ENCODE results near the gene HEXD.
"Not testable (repeated sequence)": the region's sequence is repeated elsewhere in the genome, so short reads cannot be mapped to it uniquely, and the experiment has no call there.

HEXD gene

DNA sequence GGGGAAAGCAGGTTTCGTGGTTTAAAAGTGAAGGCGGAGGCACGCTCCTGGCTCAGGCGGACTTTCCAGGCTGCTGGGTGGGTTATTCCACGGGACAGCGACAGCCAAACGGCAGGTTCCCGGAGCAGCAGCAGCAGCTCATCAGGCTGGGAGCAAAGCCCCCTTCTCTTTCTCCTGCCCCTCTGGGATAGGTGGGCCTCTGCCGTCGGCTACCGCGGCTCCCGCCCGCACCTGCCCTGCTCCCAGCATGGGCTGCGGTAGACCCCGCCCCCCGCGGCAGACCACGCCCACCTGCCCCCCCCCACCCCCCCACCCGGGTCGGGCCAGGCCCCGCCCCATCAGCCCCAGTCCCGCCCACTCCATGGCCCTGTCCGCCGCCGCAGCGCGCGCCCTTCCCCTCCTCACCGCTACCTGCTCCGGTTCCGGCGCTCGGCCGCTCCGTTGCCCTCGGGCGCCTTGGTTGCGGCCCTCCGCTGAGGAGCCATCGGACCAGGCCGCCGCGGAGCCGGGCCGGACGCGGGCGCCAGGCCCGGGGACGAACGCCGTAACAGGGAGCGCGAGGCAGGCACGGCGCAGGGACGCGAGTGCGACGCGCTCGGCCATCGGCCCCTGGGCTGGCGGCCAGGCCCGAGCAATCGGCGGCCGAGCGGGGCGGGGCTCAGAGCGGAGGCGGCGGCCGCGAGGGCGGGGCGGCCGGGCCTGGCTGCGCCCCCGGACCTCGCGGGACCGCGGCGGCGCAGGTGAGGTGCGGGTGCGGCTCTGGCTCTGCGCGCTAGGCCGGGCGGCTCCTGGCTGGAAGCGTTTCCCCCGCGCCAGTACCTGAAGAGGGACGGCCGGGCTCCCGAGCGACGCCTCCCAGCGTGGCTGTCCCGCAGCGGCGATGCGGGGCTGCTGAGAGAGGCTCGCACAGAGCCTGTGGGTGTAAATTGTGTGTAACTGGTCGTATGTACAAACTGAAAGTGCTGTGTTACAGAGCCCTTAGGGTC, at the start of gene HEXD, which contains the start of gene OGFOD3:
TSS of gene HEXD (plus strand) at position 347 of the 986 bp plus-strand sequence. CDS start 1,453 bp downstream, outside the sequence.
TSS of gene OGFOD3 (minus strand) at position 586 of the 986 bp plus-strand sequence. CDS start at position 485, 101 bp downstream.
- DNase-seq, result peak; percentile 83 to 92

DNA sequence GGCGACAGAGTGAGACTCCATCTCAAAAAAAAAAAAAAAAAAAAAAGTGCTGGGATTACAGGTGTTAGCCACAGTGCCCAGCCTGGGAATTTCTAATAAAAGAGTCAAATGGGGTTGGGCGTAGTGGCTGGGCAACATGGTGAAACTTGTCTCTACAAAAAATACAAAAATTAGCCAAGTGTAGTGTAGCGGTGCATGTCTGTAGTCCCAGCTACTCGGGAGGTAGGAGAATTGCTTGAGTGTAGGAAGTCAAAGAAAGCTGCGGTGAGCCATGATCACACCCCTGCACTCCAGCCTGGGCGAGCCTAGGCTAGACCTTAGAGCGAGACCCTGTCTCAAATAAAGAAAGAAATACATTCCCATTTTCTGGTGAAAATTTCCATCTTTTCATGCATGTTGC, 48.9 kb upstream of the HEXD start:
- DNase-seq, result no peak

DNA sequence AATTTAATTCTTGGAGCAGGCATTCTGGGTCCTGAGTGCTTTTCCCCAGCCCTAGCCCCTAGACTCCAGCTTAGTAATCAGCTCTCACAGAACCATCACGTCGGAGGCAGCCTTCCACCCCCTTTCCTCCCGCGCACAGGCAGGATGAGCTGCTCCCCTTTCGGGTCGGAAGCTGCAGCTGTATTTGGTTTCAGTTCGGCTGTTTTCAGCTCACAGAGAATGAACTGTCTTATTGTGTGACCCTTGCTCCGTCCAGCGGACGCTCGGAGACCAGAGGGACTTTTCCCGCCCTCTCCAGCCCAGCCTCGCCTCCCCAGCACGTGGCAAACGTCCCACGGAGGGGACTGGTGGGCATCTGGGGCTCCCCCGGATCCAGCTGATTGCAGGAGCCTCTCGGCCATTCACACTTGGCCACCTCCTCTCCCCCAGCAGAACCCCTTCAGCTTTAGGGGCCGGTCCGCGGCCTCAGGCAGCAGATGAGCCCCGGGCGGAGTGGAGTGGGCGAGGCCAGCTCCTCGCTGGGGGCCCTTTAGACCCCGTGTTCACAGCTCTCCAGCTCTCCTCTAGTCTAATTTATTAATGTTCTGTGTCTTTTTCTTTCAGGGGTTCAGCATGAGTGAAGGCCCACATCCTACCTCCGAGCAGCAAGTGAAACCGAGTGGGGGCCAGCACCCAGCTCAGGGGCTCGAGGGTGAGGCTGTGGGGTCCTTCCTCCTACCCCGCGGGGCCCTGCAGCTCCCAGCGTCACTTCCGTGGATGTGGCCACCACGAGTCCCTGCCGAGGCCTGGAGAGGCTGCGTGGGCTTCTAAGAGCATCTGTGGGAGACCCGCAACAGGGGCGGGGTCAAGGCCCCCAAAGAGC, 47.4 kb upstream of the HEXD start:
- DNase-seq, result no peak

GRCh38 chr17:82371333-82372248, 46.6 kb upstream of the HEXD start, which contains the start of gene UTS2R:
UTS2R (plus strand) TSS chr17:82371765; CDS start chr17:82374325, 2,560 bp downstream.
- no peak for DNase-seq

DNA sequence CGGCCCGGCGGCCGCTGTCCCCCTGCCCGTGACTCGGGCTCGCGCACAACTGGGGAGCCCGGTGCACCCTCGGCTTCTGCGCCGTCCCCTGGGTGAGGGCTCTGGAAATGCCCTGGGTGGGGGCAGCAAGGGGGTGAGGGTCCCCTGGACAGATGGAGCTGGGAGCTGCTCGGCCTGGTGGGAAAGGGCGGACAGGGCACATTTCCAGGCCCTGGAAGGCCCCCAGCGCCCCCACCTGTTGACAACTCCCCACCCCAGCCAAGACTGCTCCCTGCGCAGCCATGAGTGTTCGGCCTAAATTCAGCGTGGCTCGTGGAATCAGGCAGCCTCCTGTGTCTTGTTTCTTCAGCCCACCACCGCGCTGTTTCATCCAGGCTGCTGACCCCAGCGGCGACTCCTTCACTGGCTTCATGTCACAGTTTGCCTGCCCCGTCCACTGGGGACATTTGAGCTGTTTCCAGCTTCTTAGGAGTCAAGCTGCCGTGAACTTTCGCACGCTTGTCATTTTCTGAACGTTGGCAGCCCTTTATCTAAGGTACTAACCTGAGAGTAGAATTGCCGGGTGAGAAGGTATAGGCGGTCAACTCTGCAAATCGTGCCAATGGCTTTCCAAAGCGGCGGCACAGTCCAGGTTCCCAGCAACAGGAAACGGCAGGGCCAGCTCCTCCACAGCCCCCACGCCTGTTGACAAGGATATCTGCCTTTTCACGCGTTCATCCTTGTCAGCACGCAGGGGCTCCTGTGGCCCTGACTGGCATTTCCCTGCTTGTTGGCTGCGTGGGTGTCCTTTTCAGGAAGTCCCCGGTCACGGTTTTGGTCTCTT, 45.7 kb upstream of the HEXD start:
- DNase-seq, result no peak

GRCh38 chr17:82373072-82373452, 45.1 kb upstream of the HEXD start:
- not testable (repeated sequence) for DNase-seq

GRCh38 chr17:82373731-82374625, 44.2 kb upstream of the HEXD start:
- no peak for DNase-seq

- no peak for DNase-seq
These were observed 43.4 kb upstream of the HEXD start for GRCh38 chr17:82374626-82375331.

DNA sequence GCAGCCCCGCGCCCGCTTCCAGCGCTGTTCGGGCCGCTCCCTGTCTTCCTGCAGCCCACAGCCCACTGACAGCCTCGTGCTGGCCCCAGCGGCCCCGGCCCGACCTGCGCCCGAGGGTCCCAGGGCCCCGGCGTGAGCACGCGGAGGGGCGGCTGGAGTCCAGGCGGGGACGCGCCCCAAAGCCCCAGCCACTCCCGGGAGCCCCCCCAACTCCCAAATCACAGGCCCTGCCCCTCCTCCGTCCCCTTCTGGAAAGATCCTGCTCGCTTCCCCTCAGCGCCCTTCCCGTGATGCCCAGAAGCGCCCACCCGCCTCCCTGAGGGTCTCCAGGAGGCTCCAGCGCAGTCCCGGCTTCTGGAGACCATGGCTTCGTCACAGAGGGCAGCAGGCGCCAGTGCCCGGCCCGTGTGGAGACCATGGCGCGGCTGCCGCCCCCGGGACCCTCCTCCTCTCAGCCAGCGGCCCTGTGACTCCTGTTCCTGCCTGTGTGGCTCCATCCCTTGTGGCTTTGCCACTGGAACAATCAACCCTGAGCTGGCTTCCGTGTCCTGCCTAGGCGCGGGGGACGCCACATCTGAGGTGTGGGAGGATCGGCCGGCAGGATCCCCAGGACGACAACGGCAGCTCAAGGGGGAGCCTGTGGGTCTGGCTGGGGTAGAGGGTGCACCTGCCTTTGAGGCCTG, 42.6 kb upstream of the HEXD start:
- DNase-seq, result no peak

DNA sequence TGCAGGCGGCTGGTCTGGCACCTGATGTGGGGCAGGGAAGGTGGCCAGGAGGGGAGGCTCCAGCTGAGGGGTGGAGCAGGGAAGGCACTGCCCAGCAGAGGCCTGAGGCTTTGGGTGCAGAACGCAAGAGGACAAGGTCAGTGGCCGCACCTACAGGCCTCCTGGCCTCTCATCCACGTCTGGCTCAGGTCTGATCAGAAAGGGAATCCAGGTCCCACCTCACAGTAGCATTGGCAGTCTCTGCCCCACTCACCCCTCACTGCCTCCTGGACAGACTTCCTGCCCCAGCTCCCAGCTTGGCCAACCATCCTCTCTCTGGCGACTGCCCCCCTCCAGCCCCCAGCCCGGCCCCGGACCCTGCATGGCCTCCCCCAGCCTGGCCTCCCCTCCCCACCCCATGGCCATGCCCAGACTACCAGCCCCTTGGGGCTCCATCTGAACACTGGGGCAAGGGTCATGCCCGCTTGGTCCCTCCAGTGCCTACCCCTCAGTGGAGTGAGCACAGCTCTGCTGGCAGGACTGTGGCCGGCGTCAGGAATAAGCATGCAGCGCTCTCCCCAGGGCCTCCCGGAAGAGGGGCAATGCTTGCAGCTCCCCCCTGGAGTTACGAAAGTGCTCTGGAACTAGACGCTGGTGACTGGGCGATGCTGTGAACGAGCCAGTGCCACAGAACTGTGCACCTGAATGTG, 42.0 kb upstream of the HEXD start:
- DNase-seq, result no peak

- not testable (repeated sequence) for DNase-seq
These were observed 40.9 kb upstream of the HEXD start for GRCh38 chr17:82377294-82377693.

- no peak for DNase-seq
These were observed 40.0 kb upstream of the HEXD start for GRCh38 chr17:82377924-82378740.

DNA sequence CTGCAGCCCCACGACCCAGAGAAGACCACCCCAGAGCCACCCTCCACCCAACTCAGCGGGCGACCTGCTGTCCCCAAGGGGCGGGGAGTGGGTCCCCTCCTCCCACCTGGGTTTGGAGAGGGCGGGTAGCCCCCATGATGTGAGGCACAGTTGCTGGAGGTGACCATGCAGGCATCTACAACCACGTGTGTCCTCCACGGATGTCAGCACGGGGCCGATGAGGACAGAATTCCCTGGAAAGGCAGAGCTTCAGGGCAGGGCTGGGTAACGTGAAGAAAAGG, 39.5 kb upstream of the HEXD start:
- DNase-seq, result no peak

DNA sequence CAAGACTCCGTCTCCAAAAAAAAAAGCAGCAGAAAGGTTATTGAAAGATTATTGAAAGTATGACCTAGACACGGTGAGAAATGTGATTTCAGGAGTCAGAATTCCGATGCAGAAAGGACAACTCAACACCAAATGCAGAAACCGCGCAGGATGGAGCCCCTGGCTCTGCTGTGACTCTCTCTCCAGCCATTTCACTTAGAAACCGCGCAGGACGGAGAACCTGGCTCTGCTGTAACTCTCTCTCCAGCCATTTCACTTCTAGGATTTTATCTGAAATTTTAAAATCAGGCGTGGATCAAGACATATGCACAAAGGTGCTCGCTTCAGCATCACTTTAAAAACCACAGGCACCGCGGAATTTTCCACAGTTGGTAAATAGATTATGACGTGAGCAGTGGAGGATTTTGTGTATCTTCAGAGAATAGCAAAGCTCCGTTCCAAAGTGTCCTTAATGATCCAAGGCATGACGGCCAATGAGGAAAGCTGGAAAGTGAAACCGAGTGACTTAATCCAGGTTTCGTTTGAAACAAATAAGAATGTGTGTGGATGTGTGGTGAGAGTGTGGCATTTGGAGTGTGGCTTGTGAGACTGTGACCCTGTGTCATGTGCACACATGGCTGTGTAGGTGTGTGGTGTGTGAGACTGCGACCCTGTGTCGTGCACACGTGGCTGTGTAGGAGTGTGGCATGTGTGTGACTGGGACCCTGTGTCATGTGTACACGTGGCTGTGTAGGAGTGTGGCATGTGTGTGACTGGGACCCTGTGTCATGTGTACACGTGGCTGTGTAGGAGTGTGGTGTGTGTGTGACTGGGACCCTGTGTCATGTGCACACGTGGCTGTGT, 37.1 kb upstream of the HEXD start:
- DNase-seq, result no peak

DNA sequence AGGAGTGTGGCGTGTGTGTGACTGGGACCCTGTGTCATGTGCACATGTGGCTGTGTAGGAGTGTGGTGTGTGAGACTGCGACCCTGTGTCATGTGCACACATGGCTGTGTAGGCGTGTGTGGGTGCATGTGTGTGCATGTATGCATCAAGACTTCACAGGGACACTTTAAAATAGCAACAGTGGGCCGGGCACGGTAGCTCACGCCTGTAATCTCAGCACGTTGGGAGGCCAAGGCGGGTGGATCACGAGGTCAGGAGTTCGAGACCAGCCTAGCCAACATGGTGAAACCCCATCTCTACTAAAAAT, 36.5 kb upstream of the HEXD start:
- DNase-seq, result not testable (repeated sequence)

- not testable (repeated sequence) for DNase-seq
These were observed 35.8 kb upstream of the HEXD start for GRCh38 chr17:82382220-82382932.

Data from NCI-H1930 (cell line).